Epithelial cell of proximal tubule (primary cell): ENCODE data around the gene LINGO3. TPM values are rescaled to one million over a fixed set of nuclear protein-coding genes. Genes with fewer than 3 reads are reported as not detected.

Experiments
- DNase-seq: peaks from one replicate; pipeline ENCODE4 v3.0.0-alpha.2; 2011; ENCODE audit warnings: low read depth
- H3K4me3 ChIP-seq: 2 replicates; pipeline ENCODE4 v1.5.1; 2011; ENCODE audit warnings: low read depth, mild to moderate bottlenecking, low read length
- CTCF ChIP-seq: conservative IDR thresholded peaks from 2 replicates; pipeline ENCODE4 v1.5.1; 2012; ENCODE audit warnings: low read depth, mild to moderate bottlenecking, low read length
- total RNA-seq: library from RNA; depleted of rRNA; stranded (reverse); fragments of >200 nt; gene quantifications from 2 replicates; pipeline ENCODE4 v1.2.3, GENCODE V29; 2015

LINGO3 gene
- total RNA-seq, 1 donor from 2014 or later: not detected

DNA sequence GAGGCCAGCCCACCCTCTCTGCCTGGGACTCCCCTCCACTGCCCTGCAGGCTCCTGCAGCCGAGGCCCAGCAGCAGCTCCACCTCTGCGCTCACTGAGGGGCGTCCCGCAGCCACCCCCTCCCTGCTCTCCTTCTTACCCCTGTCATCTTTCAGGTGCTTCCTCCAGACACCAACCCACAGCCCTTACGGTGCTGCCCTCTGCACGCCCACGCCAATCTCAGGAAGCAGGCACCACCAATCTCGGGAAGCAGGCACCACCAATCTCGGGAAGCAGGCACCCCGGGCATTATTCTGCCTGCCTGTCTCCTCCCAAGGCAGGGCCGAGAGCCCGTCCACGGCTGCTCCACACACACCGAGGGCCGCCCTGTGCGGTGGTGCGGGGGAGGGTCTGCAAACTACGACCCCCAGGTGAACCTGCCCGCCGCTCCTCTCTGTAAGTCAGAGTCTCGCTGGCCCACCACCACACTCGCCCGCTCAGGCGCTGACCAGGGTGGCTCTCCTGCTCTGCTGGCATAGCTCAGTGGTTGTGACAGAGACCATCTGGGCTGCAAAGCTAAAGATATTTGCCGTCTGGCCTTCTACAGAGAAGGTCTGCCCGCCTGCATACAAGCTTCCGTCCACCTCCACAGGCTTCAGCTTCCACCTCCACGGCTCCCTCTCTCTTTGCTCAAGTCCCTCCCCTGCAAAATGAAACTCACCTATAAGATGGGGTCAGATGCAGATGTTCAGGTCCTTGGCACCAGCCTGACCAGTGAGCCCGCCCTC is 17.5 kb upstream of the LINGO3 start:
- DNase-seq: no peak
- no peak overlapping the region for H3K4me3 ChIP-seq
- no peak for TF ChIP-seq CTCF

DNA sequence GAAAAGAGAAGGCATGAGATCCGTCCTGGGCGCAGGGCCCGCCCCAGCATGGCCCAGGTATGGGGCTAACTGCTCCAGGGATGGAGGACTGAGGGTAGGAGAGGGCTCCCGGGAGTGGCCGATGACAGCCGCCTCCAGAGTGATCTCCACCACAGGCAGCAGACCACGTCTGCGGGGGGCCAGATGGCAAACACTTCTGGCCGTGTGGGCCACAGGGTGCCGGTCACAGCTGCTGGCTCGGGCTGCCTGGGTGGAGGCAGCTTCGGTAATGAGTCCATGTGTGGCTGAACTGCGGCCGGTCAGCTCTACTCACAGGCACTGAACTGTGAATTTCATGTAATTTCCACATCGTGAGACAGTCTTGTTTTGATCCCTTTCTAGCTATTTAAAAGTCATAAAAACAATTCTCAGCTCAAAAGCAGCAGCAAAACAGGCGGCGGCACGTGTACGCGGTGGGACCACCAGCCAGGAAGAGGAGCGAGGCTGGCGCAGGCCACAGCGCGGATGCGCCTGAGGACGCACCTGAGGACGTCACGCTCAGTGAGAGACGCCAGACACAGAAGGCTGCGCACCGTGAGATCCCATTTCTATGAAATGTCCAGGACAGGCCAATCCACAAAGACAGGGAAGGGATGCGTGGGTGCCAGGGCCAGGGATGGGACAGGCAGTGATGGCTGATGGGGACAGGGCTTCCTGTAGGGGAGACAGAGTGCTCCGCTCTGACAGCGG is 16.4 kb upstream of the LINGO3 start:
- no peak for DNase-seq
- no peak overlapping the region for H3K4me3 ChIP-seq
- TF ChIP-seq CTCF: no peak

DNA sequence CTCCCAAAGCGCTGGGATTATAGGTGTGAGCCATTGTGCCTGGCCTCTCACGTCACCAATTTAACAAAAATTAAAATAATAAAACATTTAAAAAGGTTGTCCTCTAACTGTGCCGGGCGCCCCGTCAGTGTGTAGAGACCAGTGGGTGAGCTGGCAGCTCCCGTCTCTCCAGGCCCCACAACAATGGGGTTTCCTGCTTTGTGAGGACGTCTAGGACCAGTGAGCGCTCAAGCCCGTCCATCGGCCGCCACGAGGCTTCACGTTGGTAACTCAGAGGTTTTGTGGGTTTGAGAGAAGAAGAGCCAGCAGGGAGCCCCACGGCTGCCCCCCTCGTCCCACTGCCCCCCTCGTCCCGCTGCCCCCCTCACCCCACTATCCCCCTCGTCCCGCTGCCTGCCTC is 15.8 kb upstream of the LINGO3 start:
- no peak for TF ChIP-seq CTCF
- no peak overlapping the region for H3K4me3 ChIP-seq
- DNase-seq: no peak

GRCh38 chr19:2321565-2322283 is 13.8 kb upstream of the LINGO3 start:
- H3K4me3 ChIP-seq: no peak overlapping the region
- DNase-seq: no peak
- TF ChIP-seq CTCF: no peak

- TF ChIP-seq CTCF: no peak
- no peak for DNase-seq
- no peak overlapping the region for H3K4me3 ChIP-seq
Measured at GRCh38 chr19:2320939-2321338, 13.0 kb upstream of the LINGO3 start.

DNA sequence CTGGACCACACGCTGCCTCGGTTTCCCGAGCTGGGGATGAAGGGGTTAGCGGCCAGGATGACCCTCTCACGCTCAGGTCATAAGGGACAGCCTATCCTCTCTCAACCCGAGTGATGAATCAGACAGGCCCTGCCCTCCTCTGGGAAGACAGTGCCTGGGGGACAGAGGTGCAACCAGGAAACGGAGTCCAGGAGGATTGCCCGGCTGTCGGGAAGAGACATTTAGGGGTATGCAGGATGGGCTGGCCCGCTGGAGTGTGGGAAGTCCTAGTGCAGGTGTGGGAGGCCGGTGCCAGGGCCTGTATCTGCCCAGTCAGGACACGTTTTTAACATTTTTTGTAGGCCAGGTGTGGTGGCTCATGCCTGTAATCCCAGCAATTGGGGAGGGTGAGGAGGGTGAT is 12.1 kb upstream of the LINGO3 start:
- DNase-seq: no peak
- no peak overlapping the region for H3K4me3 ChIP-seq
- TF ChIP-seq CTCF: no peak
